Hypothalamus (tissue), 51 donors: Measurements from ENCODE around the gene POLR2M.

ENCODE experiments used
- DNase-seq, 51 donors: peaks; one replicate each; lab custom pipeline; 2025; lab: John Stamatoyannopoulos, UW

POLR2M gene

DNA sequence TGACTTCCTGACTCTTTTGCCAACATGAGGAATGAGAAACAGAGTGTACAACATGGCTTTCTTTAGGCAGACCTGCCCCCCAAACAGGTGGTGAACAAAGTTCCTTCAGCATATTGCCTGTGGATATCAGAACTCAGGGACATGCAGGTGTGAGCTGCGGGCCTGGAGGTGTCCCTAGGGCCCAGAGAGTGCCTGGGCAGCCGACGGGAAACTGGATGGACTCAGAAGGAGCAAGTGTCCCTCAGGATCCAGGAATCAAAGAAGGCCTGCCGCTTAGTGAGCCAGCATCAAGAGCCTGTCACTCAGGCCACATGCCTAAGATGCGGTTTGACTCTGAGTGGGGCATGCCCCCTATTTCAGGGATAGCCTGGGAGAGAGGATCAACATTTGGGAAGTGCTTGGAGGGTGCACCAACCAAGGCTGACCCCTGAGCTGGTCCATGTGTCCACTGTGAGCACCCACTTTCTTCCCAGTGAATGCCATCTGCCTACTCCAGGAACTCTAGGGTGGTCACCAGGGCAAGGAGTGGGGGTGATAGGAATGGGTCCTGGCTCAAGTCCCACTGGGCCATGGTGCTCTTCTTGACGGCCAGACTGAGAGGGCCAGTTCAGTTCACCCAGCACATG is 16.1 kb upstream of the POLR2M start:
- DNase-seq: no peak

DNA sequence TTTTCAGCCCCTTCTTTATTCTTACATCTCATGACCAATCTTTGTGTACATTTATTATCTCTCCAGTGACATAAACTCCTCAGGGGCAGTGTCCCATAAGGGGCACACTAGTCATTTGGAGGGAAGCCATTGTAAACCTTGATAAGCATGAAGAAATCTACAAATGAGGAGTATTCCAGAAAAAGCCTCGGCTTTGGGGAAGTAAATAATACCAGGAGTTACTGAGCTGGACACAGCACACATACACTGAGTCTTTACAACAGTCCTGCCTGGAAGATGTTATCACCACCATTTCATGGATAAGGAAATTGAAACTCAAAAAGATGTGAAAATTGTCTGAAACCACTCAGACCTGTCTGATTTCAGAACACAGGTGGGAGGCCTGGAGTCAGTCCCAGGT is 15.4 kb upstream of the POLR2M start:
- DNase-seq: no peak

DNA sequence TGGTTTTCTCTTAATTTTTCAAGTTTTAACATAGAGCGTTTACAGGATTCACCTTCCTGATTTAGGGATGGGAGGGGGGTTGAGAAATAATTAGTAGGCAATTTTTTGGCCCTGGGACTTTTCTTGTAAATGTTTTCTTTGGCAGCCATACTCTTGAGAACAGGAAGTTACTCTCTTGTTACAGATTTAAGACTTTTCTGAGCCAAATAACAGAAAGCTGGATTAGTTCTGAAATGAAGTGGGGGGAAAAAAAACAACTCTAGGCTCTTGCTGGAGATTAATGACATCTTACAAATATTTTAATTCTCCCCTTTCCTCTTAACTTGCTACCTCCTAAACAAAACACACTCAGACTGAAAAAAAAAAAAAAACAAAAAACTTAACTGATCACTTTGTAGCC is 13.8 kb upstream of the POLR2M start:
- DNase-seq: no peak

DNA sequence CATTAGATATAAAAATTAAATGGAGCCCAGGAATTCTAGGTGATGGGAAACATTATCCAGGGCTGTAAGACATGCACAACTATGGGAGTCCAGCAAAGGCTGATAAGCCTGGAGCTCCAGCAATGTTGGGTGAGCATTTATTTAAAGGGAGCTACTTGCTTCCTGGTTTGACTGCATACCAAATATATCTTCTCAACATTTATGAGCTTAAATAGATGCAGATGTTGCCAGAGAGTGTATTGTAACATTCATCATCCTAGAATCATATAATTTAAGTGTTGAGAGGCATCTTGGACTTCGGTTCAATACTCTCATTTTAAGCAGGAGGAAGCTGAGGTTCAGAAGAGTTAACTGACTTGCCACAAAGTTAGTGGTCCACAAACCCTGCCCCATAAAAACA is 12.2 kb upstream of the POLR2M start:
- DNase-seq: no peak

DNA sequence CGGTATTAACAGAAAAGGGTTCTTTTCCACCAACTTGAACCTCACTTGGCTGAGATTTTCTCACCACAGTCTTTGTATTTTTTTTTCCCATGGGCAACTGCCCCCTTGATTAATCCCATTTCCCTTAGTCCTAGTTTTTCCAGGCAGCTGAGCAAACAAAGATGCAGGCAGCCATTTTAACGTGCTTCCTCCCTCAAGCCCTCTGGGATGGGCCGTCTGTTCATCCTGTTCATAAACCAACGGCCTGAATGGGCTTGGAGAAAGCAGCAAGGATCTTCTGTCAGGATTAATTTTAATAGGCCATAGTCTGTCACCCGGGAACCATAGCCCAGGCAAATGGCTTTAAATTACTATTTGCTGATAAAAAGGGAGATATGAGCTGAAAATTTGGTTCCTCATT is 10.4 kb upstream of the POLR2M start:
- DNase-seq: no peak

DNA sequence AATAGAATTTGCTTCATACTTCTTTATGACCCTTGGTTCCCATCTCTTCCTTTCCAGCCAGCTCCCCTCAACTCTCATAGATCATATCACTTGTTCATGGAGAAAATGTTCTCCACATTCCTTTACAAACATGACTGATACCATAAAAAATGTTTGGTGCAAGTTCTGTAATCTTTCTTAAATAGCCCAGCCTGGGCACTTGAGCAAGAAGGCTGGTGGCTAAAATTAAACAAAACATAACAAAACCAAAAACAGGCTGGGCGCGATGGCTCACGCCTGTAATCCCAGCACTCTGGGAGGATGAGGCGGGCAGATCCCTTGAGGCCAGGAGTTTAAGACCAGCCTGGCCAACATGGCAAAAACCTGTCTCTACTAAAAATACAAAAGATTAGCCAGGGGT is 8.9 kb upstream of the POLR2M start:
- DNase-seq: no peak

DNA sequence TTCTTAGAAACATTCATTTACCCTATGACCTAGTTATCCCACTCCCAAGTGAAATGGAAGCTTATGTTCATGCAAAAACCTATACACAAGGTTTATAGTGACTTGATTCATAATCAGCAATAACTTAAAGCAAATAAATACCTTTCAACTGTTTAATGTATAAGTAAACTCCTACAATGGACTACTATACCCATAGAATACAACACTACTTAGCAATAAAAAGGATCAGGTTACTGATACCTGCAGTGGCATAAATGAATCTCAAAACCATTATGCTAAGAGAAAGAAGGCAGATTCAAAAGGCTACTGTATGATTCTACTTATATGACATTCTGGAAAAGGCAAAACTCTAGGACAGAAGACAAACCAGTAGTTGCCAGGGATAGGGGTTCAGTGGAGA is 8.3 kb upstream of the POLR2M start:
- DNase-seq: no peak

DNA sequence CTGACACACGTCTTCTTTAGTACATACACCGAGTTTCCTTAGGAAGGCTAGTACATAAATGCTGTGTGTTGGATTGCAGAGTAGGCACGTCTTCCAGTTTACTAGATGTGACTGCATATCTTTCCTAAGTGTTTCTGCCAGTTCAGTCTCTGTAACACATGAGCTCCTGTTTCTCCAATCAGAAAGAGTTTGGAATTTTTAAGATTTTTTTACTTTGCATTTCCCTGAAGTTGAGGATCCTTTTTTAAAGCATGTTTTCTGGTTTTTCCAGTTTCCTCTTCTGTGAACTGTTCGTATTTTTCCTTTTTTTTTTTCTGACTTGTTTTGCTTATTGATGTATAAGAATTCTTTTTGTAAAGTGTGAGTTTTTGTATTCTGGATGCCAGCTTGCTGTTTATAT is 7.5 kb upstream of the POLR2M start:
- no peak for DNase-seq

DNA sequence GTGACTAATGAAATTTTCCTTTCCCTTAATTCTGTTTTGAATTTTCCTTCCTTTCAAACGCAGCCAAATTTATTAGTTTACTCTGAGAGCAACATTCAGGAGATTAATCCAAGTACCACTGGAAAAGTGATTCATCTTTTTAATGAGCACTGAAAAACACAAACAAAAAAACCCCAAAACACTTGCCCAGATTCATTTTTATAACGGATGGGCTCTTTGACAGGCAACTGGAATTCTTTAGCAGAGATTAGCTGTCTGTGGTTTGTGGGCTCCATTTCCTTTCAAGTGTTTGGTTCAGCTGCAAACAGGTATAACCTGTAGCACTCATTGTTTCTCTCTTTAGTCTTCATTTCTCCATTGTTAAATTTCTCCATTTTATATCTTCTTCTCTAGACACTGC is 3.1 kb upstream of the POLR2M start:
- no peak for DNase-seq

DNA sequence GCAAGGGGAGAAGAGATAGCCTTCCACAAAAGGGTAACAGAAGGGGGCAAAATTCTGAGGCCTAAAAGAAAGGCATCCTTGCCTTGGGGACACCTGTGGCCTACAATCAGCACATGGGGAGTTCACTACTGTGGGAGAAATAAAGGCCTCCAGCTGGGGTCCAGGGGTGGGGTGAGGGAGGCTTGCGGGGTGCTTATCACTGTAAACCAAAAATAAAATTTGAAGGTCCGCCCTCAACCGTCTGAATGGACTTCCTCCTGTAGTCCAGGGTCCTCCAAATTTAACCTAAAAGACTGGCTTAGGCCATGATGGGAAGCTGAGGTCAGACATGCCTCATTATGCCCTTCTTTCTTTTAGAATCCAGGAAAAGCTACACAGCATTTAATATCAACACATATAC is 2.1 kb upstream of the POLR2M start:
- DNase-seq: no peak

DNA sequence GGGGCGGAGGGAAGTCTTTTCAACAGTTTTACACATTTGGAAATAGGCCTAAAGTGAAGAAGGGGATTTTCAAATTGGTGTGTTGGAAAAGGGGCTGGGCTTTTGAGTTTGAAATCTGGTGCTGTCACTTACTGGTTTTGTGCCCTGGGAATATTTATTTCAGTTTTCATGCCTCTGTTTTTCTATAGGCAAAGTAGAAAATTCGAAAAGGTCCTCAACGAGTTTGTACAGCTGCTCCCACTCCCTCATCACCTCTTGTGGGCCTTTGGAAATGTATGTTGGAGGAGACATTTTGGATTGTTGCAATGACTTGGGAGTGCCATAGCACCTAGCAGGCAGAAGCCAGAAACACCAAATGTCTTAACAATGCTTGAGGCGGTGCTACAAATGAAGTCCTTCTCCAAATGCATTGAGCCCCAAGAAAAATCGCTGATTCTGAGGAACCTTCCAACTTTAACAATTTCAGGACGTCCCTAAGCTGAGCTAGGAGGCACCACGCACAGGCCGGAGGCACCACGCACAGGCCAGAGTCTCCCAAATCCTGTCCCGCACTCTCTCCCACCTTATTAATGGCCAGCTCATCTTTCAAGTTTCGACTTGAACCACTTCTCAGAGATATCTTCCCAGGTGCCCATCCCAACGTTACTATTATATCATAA is 639 bp upstream of the POLR2M start:
- DNase-seq: peak in 4 of 51 donors; percentile 23 to 56 (median 32)

DNA sequence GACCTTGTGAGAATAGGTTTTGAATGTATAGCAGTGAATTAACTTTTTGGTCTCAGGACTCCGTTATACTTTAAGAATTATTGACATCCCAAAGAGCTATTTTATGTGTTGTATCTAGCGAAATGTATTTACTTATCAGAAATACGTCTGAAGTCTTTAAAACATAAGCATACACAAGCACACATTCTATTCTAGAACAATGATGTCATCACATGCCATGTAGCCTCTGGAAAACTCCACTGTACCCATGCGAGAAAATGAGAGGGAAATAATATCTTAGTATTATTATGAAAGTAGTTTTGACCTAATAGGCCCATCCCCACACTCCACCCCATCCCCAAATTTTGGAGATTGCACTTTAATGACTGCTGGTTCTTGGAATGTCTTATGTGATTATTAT is 1.5 kb downstream of the POLR2M start:
- DNase-seq: no peak

DNA sequence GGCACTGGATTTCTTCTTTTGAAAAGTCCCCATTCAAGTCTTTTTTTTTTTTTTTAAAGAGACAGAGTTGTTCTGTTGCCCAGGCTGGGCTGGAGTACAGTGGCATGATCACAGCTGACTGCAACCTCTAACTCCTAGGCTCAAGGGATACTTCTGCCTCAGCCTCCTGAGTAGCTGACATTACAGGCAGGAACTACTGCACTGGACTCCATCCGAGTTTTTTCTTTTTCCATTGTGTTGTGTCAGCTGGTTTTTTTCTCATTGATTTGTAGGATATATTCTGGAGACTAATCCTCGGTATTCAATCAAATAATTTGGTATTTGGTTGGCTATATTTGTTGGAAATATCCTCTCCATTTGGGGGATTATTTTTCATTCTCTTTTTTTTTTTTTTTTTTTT is 11.8 kb downstream of the POLR2M start:
- DNase-seq: no peak

DNA sequence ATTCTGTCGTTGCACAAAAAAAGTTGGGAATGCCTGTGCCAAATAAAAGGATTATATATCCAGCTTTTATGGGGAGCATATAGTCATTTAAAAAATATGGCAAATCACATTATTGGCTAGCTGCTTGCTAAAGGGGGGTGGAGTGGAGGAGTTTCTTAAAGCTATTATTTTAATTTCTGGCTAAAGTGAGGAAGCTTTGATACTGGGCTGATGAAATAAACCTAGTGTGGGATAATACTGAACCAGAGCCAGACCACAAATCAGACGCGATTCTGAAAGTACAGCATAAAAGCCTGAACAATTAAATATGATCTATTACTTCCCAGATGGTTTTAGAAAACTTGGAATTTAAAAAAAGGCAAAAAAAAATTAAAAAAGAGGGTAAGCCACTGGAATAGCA is 14.4 kb downstream of the POLR2M start:
- no peak for DNase-seq

DNA sequence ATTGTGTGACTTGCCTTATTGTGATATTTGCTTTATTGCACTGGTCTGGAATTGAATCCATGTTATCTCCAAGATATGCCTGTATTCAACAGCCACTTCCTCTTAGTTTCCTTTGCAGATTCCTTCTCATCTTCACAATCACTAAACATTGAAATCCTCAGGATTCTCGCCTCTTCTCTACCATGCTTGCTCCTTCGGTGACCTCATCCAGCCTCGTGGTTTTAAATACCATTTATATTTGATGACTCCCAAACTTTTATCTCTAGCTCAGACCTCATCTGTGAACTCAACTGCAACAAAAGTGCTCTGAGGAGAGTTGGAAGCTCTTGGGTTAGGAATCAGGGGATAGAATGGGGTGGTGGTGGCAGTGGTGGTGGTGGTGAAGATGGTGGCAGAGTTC is 19.9 kb downstream of the POLR2M start:
- DNase-seq: no peak

DNA sequence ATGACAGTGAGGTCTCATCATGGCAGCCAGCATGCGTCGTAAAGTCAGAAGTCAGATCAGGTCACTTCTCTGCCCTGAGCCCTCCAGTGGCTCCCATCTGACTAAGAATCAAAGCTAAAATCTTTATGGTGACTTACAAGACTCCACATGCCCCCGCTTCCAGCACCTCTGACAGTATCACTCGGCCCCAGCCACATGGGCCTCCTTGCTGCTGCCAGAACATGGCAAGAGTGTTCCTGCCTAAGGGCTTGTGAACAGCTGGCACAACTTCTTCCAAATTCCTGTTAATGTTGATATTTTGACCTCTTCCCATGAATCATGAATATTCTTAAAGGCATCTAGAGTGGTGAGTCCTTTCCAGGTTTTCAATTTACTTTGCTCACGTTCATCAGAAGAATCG is 20.5 kb downstream of the POLR2M start:
- no peak for DNase-seq

DNA sequence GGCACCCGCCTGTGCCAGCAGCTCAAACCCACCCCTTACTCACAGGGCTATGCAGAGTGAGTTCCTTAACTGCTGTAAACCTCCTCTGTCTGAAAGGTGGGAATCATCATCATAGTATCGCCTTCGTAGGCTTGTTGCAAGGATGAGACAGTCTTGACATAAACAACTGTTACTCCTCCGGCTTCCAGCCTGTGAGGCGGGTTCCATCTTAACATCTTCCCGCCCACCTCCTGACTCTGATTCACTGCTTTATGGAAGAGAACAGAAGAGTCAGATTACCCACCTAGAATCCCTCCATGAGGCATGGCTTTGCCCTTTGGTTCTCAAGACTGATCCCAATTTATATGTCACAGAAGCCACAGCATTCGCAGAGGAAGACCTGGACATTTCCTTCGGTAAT is 21.9 kb downstream of the POLR2M start:
- DNase-seq: peak in 2 of 51 donors; percentile 5 to 68

DNA sequence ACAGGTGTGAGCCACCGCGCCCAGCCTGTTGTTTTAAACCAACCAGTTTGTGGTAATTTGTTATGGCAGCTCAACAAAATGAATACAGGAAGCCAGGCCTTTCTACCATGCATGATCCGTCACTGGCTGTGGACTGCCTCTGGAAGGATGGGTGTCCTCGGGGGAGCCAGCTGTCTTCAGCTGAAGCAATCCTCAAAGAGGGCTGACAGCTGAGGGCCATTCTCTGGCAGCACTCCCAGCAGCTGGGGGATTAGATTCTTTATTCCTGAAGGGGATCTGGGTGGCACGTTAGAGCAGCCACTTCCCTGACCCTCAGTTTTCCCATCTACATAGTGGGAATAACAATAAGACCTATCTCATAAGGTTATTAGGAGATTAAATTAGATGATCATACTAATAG is 24.4 kb downstream of the POLR2M start:
- no peak for DNase-seq

DNA sequence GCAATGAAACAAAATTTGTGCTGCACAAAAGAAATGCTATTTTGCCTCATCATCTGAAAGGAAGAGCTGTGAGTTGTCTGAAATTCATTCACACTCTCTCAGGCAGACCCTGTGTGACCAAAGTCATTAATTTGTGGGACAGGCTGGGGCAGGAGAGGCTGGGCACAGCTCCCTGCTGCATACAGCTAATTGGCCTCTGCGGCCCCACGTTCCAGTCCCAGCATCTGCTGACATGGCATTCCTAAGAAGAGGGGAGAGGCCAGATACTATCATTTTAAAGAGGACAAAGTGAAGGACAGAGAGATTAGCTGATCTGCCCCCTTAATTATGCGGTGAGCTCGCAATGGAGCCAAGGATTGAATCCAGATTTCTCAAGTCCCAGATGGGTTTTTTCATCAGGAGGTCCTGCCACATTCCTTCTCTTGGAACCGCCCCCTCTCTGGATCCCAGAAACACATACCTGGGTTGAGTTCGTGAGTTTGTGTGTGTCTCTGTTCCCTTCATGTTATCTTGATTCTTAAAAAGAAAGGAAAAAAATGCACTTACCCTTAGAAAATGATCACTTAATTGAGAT is 25.1 kb downstream of the POLR2M start:
- DNase-seq: no peak

DNA sequence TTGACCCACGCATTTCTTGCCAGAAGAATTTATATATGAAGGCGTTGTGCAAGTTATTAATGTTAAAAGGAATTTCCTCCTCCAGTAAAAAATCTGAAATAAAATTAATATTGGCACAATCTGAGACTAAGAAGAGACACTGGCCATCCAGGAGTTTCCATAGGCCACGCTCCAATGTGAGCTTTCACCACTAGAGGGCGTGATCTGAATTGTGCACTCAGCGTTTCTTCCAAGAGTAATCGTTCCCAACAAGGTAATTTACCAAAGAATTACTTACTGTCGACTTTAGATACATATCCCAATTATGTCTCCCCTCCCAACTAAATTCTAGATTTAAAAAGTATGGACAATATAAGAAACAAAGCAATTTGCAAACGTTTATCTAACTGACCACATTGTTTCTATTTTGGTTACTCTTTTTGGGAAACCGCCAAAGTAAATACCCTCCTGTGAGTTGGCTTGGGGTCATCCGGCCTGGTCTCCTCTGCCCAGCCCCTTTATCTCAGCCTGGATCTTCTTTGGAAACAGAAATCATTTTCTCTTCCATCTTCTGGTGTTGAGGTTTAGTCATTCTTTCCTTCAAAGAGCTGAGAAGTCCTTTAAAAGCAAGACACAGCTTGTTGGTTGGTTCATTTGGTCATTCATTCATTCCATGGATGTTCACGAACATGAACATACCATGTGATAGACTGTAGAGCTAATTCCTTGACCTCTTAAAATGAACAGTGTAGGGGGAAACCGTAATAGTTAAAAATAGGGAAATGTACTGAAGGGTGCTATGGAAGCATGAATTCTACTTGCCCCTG is 26.2 kb downstream of the POLR2M start:
- peak in 25 of 51 donors; percentile 9 to 67 (median 35) for DNase-seq

DNA sequence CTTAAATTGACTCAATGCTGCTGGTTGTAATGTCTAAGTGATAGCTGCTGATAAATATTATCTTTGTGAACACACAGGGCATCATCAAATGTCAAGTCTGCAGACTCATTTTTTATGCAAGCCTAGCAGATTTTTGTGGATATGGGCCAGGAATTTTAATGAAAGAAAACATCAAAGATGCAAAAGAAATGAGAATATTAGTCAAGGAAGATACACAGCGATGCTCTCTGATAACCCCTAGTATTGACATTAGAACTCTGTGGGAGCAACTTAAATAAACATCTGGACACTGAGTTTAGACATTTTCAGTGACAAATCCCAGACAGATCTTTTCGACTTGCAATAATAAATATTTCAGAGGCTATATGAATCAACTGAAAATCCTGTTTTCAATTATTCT is 28.3 kb downstream of the POLR2M start:
- no peak for DNase-seq

DNA sequence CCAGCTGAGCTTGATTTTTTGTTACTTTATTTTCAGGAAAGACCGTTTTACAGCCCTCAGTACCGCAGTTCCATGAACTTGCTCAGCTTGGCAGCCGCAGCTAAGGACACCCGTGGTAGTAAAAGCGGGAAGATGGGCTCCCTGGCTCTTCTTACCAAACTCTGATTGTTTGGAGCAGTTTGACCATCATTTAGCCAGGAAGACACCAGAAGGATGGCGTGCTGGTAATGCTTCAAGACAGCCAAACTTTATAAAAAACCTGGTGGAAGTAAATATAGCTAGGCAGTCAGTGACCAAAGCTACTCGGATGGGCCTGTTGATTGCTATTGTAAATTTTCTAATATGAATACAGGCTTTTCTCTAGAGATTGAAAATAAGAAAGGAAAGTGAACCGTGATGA is 28.9 kb downstream of the POLR2M start:
- no peak for DNase-seq
